GM20431 (cell line): ENCODE data around the gene KIAA0753.
"Not testable (repeated sequence)": the region's sequence is repeated elsewhere in the genome, so short reads cannot be mapped to it uniquely, and the experiment has no call there.

ENCODE experiments used
- in situ Hi-C: fragments of 300-500 bp; cut with MseI, MboI; formaldehyde crosslinking; loops from one replicate; pipeline ENCODE4 v1.15.0; 2020; ENCODE audit warnings: low sequenced_read_pairs; ENCODE audit not compliant: unreplicated experiment

Gene KIAA0753

DNA sequence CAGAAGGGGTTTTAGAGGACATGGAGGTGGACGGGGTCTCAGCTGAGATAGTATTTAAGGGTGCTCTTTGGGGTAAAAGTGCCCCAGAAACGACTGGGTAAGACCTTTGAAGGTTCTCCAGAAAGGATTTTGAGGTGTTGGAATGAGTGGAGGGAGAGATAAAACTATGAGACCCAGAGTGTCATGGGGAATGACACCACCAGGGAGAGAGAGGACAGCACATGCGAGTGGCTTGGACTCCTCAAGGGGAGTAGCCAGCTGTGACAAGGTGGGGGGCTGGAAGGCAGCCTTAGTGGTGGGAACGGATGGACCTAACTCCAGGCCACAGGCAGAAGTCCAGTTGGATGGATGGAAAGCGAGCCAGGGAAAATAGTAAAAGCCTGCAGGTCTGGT lies 64.9 kb downstream of the KIAA0753 start:
- in situ Hi-C loops: no loop called here

DNA sequence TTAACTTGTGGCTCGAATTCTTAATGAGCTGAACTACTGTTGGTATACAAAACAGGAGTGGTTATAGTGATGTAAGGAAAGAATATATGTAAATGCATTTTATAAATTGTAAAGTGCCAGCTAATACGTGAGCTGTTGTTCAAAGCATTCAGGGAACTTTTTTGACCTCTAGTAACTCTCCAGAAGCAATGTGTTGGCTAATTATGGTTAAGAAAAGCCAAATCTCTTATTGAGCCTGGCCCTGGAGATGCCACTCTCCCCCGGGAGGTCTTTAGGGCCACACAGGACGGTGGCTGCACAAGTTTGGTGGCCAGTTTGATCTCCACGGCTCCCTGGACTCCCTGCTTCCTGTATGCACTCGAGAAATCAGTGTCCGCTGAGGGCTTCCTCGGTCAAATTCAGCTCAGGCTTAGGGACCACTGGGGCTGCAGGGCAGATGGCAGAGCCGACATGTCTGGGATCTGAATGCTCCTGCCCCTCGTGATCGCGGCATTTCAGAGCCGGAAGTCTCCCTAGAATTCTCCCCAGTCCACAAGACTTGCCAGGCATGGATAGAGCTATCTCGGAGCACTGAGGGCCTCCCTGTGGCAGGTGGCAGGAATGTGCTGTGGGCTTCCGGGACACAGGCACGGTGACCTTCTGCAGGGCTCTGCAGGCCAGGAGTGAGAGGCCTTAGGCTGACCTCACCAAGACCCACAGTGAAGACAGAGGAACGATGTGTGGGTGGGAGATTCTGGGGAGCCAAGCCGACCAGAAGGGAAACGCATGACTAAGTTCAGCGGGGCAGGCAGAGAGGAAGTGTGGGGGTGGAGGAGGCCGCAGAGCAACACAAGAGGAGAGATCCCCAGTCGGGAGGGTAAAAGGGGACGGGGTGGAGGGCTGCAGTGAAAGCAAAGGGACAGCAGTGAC lies 65.6 kb downstream of the KIAA0753 start:
- in situ Hi-C loops: no loop called here

DNA sequence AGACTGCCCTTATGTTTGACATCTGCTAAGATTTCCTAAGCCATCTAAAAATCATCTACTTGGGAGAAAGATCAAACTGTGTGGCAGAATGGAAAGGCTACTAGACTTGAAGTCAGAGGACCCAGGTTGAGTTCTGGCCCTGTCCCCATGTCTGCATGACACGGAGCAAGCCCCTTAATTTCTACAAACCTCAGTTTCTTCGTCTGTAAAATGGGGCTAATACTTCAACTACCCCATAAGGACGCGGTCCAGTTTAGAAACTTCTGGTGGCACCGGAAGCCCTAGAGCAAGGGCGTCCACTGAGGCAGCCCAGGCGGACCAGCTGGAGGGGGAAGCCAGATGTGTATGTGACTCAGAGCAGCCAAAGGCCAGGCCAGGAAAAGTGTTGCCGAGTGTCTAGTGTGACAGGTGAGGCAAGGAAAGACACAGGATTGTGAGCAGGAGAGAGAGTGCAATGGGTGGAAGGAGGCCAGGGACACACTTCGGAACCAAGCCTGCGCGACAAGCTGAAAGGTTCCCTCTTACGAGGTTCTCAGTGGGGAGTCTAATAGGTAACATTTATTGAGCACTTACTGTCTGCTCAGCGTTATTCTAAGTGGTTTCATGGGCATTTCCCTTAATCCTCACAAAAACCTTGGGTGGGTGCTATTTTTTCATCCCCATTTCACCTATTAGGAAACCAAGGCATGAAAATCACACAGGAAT lies 66.4 kb downstream of the KIAA0753 start:
- in situ Hi-C loops: no loop called here

DNA sequence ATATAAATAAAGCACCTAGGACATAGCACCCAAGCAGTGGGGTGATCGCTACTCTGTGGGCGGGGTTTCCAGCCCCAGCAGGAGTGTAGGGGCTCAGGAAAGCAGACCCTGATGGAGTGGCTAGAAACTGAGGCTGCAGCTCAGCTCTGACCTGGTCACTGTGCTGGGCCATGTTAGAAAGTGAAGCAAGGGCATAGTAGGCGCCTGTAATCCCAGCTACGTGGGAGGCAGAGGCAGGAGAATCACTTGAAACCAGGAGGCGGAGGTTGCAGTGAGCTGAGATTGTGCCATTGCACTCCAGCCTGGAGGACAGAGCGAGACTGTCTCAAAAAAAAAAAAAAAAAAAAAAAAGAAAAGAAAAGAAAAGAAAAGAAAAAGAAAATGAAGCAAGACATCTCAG lies 67.0 kb downstream of the KIAA0753 start:
- in situ Hi-C loops: not testable (repeated sequence)

DNA sequence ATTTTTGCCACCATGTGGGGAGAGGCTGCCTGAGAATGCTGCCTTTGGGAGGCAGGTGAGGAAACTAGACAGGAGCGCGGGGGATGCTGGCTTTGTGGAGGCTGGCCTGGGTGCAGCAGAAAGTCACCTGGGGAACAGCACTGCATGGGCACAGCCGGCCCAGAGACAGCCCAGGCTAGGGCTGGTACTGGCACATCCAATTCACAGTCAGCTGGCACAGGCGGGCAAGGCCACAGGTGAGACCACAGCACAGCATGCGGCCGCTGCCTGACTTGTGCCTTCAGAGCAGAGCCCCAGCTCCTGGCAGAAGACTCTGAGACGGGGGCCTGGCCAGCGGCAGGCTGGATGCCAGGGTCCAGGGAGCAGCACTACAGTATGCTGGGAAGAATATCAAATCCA lies 67.5 kb downstream of the KIAA0753 start:
- in situ Hi-C loops: no loop called here

DNA sequence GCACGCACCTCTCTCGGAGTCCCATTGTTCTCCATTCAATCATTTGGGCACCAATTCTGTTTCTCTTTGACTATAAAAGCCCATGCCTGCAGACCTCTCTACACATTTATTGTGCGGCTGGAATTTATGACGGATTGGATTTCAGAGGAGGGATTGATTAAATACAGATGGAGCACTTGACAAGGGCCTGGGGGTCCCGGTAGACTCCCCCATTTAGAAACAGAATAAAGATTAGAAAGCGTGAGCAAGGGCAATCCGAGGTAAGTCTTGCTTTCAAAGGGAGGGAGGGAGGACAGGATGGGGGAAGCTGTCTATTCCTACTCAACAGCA lies 69.1 kb downstream of the KIAA0753 start:
- in situ Hi-C loops: no loop called here

DNA sequence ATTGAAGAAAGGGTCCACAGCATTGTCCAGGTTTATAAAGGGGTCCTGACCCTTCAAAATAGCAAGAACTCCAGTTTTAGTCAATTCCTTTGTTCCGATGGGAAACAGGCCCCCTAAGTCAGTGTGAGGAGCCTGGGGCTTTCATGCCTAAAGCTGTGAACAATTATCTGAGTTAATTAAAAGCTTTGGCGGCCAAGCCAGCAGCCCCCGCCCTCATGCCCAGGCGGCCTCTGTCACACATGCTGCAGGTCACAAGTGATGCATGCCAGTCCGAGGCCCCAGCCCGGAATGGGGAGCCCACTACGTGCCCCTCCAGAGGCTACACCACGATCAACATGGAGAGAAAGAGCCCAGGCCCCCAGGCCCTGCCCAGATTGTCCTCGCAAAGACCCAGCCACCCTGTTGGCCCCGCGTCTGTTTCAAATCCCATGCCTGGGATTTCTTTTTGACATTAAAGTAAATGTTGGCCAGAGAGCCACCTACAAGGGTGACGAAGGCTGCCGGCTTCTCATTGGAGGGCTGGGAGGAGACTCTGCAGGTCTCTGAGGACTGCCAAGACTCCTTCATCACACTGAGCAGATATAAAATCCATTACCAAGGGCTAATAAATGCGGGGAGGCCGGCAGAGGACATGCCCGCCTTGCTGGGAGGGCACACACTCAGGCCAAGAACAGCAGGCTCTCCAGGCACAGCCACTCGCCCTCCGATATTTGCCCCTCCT lies 69.6 kb downstream of the KIAA0753 start:
- in situ Hi-C loops: no loop called here

DNA sequence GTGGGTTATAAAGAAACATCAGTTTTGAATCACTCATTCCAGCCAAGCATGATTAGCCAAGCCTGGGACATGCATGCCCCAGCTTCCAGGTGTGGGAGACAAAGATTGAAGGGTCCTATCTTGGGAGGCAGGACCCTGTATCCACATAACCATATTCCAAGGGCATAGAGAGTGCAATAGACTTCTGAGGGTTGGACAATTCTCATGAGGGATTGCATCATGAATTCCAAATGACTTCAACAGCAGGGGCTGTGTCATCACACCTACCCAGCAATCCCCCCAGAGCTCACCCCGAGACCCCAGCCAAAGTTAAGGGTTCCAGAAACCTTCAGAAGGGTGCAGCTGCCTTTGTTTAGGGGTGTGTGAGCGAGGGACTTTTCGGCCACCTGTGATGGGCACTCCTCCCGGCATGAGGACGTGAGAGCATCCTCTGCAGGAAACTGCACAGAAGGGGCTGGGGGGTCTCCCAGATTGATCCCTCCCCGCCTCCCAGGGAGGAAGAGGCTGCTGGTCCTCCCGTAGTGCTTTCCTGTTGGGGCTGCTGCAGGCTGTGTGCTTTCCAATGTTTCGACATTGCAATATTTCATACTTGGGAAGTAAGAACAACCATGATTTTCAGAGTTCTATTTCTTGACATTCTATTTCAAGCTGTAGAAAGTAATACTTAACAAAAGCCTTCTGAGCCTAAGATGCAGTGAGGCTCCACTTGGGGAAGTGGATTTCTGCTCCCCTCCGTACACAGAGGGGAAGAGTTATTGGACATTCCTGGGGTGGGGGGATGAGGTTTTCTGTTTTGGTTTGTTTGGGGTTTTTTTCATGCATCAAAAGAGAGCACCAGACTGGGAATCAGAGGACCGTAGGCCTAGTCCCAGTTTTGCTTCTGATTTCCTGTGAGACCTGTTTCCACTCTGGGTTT lies 70.9 kb downstream of the KIAA0753 start:
- in situ Hi-C loops: no loop called here

DNA sequence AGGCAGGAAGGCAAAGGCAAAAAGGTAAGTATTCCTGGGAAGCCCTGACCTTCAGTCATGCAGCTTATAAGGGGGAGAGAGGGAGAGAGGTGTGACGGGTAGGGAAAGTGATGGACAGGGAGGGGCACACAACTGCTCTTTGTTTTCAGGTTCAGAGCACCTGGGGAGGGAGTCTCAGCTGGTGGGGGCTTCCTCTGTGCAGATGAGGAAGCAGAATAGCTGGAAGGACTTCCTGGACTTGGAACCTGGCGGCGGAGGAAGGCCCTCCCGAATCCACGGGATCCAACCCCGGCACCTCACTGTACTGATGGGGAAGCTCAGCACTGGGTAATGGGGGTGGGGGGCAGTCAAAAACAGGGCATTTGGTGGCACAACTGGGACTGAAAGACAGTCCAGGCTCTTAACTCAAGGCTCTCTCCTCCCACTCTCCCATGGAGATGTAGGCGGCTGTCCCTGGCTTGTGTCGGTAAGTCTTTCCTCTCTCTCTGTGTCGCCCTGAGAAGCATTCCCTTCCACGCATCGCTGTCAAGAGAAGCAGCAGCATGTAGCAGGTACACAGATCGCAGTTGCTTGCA lies 72.2 kb downstream of the KIAA0753 start:
- in situ Hi-C loops: no loop called here

DNA sequence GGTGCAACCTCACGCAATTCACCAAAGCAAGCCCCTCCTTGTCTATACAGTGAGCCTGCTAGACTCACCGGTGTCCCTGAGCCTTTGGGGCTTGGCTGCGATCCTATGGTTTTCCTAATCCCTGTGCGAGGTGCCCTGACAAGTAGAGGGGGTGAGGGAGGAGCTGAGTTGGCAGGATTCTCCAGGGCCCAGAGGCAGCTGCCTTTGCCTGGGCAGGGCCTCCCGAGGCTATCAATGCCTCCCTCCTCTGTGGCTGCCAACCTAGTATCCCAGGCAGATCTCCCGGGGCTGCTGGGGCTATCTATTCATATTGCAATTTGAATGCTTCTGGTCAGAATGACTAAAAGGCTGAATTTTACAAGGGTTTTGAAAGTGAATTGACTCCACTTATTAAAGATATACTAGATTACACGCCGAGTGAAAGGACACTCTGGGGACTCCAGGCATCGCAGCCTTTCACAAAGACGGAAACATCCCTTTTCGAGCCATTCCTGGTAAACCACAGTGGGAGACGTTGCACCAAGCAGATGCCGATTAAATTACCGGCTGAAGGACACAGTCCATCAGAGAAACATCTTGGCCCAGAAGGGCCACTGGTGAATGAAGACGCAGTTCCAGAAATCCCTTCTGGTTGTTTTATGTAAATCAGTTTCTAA lies 72.9 kb downstream of the KIAA0753 start:
- in situ Hi-C loops: no loop called here

DNA sequence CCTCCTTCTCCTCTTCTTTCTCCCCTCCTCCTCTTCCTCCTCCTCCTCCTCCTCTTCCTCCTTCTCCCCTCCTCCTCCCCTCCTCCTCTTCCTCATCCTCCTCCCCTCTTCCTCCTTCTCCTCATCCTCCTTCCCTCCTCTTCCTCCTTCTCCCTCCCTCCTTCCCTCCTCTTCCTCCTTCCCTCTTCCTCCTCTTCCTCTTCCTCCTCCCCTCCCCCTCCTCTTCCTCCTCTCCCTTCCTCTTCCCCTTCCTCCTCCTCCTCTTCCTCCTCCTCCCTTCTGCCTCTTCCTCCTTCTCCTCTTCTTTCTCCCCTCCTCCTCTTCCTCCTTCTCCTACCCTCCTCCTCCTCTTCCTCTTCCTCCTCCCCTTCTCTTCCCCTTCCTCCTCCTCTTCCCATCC lies 79.1 kb downstream of the KIAA0753 start:
- in situ Hi-C loops: no loop called here

DNA sequence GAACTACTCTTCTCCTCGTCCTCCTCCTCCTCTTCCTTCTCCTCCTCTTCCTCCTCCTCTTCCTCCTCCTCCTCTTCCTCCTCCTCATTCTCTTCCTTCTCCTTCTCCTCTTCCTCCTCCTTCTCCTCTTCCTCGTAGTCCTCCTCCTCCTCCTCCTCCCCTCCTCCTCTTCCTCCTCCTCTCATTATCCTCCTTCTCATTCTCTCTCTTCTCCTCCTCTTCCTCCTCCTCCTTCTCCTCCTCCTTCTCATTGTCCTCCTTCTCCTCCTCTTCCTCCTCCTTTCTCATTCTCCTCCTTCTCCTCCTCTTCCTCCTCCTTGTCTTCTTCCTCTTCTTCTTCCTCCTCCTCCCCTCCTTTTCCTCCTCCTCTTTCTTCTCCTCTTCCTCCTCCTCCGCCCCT lies 80.0 kb downstream of the KIAA0753 start:
- in situ Hi-C loops: no loop called here

DNA sequence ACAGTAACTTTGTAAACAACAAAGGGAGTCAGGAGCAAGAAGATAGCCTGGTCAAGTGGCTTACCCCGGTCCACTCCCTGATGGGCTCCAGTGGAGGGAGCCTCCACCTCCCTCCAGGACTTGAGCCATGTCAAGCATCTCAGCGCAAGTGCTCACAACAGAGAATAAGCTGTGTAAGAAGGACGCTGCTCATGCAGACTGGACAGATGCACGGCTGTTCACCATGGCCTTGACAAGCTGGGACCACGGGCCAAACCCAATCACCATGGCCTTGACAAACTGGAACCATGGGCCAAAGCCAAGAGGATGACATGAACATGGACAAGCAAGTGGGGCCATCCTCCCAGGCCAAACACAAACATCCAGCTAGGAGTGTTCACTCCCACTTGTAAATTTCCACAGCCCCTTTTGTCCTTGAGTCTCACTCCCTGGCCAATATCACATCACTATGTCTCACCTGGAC lies 80.7 kb downstream of the KIAA0753 start:
- in situ Hi-C loops: no loop called here

DNA sequence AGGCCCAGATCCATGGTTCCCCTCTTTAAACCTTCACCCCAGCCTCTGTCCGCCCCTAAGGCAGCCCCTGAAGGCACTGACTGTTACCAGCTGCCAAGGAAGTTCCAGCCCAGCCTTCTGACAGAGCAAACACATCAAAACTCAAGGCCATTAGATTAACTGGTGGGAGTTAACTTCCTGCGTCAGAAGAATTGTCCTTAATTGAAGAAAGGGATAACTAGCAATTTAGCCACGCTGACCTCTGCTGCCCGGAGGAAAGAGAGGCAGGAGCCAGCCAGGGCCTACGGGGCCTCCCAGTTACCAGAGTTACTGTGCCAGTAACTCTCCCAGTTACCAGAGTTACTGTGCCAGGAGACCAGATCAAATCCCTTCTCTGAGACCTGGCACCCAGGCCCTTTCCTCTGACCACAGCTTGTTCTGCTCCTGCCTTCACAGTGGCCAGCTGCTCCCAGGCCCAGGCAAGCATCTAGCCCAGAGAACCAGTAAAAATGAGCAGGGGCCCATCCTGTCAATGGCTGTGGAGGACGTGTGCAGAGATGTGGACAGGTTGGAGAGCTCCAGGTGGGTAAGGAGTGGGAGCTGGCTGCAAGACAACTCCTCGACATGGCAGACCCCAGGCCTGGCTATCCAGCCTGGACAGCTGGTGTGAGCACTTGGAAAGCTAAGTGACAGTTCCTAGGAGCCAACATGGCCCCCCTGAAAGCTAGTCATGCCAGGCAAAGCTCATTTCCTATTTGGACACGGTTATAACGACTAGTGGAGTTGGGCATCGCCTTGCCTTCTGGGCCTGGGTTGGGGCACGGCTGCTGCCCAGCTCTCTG lies 81.4 kb downstream of the KIAA0753 start:
- in situ Hi-C loops: no loop called here

DNA sequence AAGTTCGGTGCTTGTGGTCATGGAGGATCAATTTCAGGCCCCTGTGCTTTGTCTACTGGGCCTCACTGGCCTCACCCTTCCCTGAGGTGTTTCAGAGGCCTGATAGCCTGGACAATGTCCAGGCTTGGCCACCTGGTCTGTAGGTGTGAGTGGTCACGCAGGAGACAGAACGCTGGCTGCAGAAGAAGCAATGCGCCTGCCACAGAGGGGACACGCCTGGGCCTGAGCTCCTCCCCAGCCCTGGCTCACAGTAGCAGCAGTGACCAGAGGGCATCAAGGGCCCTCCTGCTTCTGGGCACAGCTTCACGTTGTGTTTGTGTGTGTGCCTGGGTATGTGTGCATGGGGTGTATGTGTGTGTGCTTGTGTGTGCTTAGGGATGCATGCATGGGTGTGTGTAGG lies 82.2 kb downstream of the KIAA0753 start:
- in situ Hi-C loops: no loop called here

DNA sequence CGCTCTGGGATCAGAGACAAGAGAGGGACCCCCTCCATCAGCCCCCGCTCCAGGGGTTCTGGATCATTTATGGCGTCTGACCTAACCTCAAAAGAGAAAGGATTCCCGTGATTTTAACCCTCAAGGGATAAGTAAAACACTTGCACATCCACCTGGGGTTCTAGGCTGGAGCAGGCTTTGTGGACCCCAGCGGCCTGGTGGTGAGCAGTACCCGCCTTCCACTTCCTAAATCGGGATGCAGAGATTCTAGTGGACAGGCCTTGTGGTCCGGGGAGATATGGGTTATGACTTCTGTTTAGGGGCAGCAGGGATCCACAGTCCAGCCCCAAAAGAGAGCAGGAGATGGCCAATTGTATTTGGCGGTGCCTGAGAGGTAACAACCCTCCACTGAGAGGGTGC lies 83.5 kb downstream of the KIAA0753 start:
- in situ Hi-C loops: no loop called here

DNA sequence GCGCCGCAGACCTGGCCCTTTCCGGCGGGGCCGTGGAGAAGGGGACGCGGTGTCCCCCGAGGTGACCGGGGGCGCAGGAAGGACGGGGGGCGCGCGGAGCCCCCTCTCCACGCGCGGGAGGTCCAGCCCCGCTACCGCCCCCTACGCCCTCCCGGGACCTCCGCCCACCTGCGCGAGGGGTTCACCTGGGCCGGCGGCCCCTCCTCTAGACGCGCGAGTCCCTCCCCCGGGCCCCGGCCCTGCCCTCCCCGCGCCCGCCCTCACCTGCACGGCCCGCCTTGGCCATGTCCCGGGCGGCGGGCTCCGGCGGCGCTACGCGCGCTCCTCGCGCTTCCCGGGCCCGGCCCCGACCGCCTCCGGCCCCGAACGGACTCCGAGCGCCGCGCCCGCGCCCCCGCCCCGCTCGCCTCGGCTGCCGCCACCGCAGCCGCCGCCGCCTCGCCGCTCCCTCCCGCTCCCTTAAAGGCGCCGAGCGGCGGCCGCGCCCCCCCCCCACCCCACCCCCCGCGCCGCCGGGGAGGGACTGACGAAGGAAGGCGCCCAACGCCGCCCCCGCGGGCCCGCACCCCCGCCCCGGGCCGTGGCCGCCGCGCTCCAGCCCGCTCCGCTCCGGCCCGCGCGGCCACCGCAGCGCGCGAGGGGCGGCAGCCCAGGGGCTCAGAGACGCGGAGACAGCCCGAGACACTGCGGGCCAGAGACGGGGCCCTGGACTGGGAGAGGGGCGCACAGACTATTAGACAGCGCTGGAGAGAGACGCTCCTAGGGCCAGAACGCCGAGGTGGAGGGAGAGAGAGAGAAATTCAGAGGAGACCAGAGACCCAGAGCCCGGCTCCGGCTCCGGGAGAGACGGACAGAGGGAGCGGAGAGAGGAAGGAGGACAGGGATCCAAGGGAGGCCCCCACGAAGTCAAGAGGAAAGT lies 84.1 kb downstream of the KIAA0753 start, which contains the start of gene PITPNM3:
Gene PITPNM3, minus strand, starts transcription at position 435 of the 919 bp plus-strand sequence. Its CDS starts 149 bp downstream, at position 286.
- in situ Hi-C loops: no loop called here
